HCT116 (cell line): ENCODE data around the gene ACBD3. TPM values are rescaled to one million over a fixed set of nuclear protein-coding genes. Genes with fewer than 3 reads are reported as not detected.

Source experiments
- ATF3 ChIP-seq: IDR thresholded peaks from 2 replicates; pipeline ENCODE4 v1.6.1; 2012
- CEBPB ChIP-seq: IDR thresholded peaks from 2 replicates; pipeline ENCODE4 v1.6.1; 2012; ENCODE audit warnings: low read depth
- ELF1 ChIP-seq: IDR thresholded peaks from 2 replicates; pipeline ENCODE4 v1.6.1; 2012; ENCODE audit warnings: low read depth, borderline replicate concordance
- EZH2 ChIP-seq: fragments of 200-600 bp; sonication (generic); IDR thresholded peaks from 2 replicates; pipeline ENCODE4 v1.6.1; 2017; ENCODE audit warnings: antibody characterized with exemption, mixed run types
- FOSL1 ChIP-seq: IDR thresholded peaks from 2 replicates; pipeline ENCODE4 v1.6.1; 2012; ENCODE audit warnings: low read depth
- MAX ChIP-seq: IDR thresholded peaks from 2 replicates; pipeline ENCODE4 v1.6.1; 2012
- POLR2A ChIP-seq: IDR thresholded peaks from 2 replicates; pipeline ENCODE4 v1.7.0; 2011; ENCODE audit warnings: borderline replicate concordance; ENCODE audit not compliant: insufficient read depth, insufficient read length; ENCODE audit errors: extremely low read depth
- RAD21 ChIP-seq: IDR thresholded peaks from 2 replicates; pipeline ENCODE4 v1.6.1; 2012; ENCODE audit warnings: low read depth, mild to moderate bottlenecking
- REST ChIP-seq: IDR thresholded peaks from 2 replicates; pipeline ENCODE4 v1.6.1; 2012; ENCODE audit warnings: low read depth
- TCF7L2 ChIP-seq: IDR thresholded peaks from 2 replicates; pipeline ENCODE4 v1.7.0; 2011; ENCODE audit warnings: borderline replicate concordance, inconsistent platforms; ENCODE audit not compliant: insufficient read depth, insufficient read length; ENCODE audit errors: extremely low read depth
- ZFX ChIP-seq: fragments of 450-650 bp; IDR thresholded peaks from 2 replicates; pipeline ENCODE4 v1.6.1; 2017
- total RNA-seq: library from RNA; stranded (reverse); gene quantifications from one replicate; pipeline ENCODE4 v1.2.1, GENCODE V29; 2021; ENCODE audit not compliant: unreplicated experiment

Gene ACBD3
- total RNA-seq, 1 experiment from 2014 or later = 29.6 TPM

- no peak for TF ChIP-seq FOSL1
- TF ChIP-seq ELF1 = no peak
- peak; percentile 88 for TF ChIP-seq ZFX
- no peak for TF ChIP-seq REST
- TF ChIP-seq CEBPB = no peak
- no peak for TF ChIP-seq TCF7L2
- TF ChIP-seq ATF3 = no peak
- TF ChIP-seq EZH2 = no peak
- no peak for TF ChIP-seq POLR2A
- TF ChIP-seq MAX = no peak
- TF ChIP-seq RAD21 = no peak
These were observed 64.7 kb downstream of the ACBD3 start (continued) for GRCh38 chr1:226121587-226122400.
